IPS-NIHi11 (cell line): ENCODE data around the gene F8A1.
"Not testable (repeated sequence)": the region's sequence is repeated elsewhere in the genome, so short reads cannot be mapped to it uniquely, and the experiment has no call there.

Experiments
- DNase-seq: peaks from one replicate; pipeline ENCODE4 v3.0.0; 2012; ENCODE audit warnings: mixed read lengths, low spot score

The F8A1 gene

DNA sequence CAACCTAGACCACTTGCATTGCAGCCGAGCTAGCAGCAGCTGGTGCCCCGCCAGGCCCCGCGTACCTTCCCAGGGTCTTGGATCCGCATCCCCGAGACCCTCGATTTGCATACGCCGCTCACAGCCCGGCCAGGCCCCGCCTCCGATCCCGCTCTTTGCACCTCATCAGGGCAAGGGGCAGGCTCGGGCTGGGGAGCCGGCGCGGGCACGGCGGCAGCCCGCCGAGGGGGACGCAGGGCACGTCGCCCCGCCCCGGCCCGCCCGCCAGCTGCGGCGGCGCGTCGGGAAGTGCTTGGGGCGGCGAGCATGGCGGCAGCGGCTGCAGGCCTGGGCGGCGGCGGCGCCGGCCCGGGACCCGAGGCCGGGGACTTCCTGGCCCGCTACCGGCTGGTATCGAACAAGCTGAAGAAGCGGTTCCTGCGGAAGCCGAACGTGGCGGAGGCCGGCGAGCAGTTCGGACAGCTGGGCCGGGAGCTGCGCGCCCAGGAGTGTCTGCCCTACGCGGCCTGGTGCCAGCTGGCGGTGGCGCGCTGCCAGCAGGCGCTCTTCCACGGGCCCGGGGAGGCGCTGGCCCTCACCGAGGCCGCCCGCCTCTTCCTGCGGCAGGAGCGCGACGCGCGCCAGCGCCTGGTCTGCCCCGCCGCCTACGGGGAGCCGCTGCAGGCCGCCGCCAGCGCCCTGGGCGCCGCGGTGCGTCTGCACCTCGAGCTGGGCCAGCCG lies at the start of gene F8A1:
F8A1 (plus strand) TSS at position 287 of the 720 bp plus-strand sequence; CDS start at position 307, 20 bp downstream.
- not testable (repeated sequence) for DNase-seq

DNA sequence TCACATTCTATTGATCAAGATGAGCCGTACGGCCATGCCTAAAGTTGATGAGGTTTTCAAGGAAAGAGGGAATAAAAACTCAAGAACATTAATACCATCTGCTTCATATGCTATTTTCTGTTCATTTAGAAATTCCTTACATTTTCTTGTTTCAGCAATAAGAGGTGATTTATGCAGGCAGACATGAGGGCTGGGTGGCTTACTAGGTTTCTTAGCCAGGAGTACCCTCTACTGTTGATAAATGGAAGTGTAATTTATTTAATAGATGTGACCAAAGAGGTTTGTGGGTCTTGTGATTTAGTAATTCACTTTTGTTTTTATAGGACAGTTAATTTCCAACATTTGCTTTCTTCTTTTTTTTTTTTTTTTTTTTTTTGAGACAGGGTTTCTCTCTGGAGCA lies 45.3 kb upstream of the F8A1 start:
- DNase-seq = peak; percentile 22

DNA sequence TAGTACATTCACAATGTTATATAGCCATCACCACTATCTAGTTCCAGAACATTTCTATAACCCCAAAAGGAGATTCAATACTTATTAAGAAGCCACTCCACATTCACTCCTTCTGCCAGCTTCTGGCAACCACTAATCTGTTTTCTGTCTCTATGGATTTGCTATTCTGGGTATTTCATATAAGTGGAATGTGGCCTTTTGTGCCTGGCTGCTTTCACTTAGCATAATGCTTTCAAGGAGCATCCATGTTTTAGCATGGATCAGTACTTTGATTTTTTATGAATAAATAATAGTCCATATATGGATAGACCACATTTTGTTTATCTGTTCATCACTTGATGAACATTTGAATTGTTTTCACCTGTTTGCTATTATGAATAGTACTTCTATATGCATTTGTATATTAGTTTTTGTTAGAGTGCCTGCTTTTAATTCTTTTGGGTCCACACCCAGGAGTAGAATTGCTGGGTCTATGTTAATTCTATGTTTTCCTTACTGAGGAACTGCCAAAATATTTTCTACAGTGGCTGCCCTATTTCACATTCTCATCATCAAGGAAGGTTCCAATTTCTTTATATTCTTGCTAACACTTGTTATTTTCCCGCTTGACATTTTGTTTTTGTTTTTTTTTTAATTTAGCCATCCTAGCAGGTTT lies 35.1 kb upstream of the F8A1 start:
- no peak for DNase-seq

DNA sequence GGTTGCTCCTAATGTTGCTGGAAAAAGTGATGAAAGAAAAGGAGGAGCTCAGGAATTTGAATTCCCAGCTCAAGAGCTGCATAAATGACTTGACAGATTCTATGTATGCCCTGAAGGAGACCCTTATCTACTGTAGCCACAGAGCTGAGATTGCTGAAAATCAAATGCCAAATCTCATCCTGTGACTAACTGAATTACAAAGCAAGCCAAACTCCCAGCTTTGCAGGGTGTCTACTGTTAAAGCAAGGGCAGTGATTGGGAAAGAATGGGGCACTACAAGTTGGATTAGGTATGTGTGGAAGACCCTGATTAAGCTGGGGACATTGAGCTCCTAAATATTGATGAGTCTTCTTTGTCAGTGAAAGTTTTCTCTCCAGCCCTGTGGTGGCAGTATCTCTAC lies 30.9 kb upstream of the F8A1 start:
- no peak for DNase-seq

DNA sequence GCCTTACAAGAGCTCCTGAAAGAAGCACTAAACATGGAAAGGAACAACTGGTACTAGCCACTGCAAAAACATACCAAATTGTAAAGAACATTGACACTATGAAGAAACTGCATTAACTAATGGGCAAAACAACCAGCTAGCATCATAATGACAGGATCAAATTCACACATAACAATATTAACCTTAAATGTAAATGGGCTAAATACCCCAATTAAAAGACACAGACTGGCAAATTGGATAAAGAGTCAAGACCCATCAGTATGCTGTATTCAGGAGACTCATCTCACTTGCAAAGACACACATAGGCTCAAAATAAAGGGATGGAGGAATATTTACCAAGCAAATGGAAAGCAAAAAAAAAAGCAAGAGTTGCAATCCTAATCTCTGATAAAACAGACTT lies 17.6 kb upstream of the F8A1 start:
- DNase-seq = not testable (repeated sequence)

DNA sequence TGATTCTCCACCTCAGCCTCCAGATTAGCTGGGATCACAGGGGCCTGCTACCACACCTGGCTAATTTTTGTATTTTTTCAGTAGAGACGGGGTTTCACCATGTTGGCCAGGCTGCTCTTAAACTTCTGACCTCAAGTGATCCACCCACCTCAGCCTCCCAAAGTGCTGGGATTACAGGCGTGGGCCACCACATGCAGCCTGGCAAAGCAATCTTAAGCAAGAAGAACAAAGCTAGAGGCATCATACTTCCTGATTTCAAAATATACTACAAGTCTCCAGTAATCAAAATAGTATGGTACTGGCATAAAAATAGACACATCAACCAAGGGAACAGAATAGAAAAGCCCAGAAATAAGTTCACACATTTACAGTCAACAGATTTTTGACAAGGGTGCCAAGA lies 12.8 kb upstream of the F8A1 start:
- no peak for DNase-seq

DNA sequence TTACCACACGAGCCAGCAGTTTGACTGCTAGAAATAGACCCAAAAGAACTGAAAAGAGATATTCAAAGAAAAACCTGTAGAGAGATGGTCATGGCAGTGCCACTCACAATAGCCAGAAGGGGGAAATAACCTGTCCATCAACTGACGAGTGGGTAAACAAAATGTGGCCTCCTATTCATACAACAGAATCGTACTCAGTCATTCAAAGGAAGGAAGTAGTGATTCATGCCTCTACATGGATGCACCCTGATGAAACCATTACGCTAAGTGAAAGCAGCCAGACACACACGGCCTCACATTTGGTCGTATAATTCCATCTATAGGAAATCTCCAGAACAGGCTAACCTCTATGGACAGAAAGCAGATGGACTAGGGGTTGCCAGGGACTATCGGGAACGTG lies 2.1 kb upstream of the F8A1 start:
- not testable (repeated sequence) for DNase-seq

DNA sequence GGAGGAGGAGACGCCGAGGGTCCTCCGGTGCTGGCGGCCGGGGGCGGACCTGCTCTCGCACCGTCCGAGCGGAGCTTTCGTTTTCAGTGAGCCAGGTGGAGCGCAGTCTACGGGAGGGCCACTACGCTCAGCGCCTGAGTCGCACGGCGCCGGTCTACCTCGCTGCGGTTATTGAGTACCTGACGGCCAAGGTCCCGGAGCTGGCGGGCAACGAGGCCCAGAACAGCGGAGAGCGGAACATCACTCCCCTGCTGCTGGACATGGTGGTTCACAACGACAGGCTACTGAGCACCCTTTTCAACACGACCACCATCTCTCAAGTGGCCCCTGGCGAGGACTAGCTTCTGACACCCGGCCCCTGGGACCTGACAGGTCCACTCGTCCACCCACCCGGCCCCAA lies 1.1 kb upstream of the F8A1 start:
- DNase-seq = not testable (repeated sequence)

DNA sequence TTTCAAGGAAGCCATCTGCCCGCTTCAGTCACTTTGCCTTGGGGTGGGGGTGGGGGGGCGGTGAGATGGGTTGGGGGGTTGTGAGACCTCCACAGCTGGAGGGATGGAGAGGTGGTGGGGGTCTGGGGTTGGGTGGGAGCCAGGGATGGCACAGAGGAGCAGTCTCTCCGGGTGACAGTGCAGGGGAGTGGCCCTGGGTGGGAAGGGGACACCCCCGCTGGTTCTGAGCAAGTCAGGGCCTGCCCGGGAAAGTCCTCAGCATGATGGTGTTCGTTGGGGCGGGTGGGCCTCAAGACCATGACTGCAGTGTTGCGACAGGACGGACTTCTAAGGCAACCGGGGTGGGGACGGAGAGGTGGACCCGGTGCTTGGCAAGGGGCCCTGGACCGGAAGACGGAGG lies 606 bp upstream of the F8A1 start:
- not testable (repeated sequence) for DNase-seq

DNA sequence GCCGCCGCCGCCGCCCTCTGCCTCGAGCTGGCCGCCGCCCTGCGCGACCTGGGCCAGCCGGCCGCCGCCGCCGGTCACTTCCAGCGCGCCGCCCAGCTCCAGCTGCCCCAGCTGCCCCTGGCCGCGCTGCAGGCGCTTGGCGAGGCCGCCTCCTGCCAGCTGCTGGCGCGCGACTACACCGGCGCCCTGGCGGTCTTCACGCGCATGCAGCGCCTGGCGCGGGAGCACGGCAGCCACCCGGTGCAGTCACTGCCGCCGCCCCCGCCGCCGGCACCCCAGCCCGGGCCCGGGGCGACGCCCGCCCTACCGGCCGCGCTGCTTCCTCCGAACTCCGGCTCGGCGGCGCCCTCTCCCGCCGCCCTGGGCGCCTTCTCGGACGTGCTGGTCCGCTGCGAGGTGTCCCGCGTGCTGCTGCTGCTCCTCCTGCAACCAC lies 650 bp downstream of the F8A1 start:
- DNase-seq = not testable (repeated sequence)

DNA sequence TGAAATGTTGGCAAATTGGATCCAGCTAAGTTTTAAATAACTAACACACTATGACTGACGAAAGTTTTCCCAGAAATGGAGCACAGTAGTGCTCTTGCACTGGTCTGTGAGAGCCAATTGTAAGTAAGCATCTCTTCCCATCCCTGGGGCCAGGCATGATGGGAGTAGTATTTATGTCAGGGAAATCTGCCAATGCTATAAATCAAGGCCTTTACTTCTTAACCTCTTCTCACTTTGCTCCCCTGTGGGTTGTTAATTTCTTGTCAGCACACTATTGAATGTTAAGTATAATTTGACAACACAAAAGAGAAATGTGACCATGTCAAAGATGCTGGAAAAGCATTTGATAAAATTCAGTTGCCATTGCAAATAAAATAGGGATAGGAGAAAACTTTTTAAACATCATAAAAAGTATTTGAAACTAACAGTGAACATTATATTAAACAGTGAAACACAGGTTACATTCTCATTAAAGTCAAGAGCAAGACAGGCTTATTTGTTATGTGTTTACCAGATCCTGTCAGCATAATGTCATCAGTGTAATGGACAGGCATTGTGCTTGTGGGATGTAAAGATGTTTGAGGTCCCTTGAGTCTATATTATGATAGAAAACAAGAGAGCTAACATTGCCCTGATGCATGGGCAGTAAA lies 5.0 kb downstream of the F8A1 start:
- no peak for DNase-seq

DNA sequence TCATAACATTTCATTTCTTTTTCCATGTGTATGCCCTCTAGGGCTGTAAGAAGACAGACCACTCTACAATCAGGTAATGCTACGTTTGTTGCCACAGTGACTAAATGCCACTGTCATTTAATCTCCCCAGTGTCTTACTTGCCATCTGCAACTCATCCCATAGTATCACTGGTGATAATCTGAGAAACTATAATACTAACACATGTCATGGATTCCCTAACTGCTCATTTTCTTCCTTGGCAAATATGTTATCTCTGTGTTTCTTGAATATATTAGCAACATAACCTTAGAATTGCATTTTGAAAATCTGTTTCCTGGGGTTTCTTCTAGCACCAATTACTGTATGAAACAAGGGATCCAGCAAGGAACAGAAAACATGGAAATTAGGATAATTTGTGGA lies 6.1 kb downstream of the F8A1 start:
- DNase-seq = no peak

DNA sequence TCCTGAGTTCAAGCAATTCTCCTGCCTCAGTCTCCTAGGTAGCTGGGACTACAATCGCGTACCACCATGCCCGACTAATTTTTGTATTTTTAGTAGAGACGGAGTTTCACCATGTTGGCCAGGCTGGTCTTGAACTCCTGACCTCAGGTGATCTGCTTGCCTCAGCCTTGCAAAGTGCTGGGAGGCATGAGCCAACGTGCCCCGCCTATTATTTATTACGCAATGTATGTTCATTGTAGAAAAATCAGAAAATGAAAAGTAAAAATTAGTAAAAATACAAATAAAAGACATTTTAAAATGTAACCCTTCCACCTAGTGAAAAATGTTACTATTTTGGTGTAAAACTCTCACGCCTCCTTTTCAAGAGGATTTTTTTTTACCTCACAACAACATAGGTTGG lies 14.2 kb downstream of the F8A1 start:
- DNase-seq = no peak

DNA sequence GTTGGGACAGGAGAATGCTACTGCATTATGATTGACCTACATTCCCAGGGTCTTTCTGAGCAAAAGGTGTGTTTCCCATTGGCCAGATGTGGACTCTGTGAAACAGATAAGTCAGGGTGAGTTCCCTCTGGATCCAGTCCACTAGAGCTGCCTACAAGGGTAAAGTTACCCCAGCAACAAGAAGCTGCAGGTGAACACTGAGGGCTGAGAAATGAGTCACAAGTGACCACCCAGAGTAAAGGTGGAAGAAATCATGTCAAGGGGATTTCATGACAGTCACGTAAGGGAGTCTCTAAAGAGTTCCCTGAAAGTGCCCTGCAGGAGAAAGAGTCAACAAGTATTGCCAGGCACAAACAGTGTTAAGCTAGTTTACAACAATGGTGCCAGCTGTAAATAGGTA lies 16.3 kb downstream of the F8A1 start:
- no peak for DNase-seq

DNA sequence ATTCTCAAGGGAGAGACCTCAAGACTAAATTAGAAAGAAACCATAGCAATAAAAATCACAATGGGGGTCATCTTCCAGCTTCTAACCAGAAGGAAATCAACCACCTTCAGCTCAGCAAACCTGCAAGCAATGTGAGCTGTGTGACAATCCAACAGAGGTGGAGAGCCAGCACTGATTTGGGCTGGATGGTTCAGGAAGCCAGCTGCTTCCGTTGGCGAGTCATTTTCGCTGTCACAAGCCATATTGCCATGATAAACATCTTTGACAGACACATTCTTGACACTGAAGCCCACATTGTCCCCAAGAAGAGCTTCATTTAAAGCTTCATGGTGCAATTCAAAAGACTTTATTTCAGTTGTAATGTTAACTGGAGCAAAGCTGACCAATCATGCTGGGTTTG lies 22.7 kb downstream of the F8A1 start:
- DNase-seq = no peak

DNA sequence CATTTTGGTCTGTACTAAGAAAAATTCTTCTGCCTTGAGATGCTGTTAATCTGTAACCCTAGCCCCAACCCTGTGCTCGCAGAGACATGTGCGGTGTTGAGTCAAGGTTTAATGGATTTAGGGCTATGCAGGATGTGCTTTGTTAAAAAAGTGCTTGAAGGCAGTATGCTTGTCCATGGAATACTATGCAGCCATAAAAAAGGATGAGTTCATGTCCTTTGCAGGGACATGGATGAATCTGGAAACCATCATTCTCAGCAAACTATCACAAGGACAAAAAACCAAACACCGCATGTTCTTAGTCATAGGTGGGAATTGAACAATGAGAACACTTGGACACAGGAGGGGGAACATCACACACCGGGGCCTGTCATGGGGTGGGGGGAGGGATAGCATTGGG lies 23.9 kb downstream of the F8A1 start:
- DNase-seq = not testable (repeated sequence)

DNA sequence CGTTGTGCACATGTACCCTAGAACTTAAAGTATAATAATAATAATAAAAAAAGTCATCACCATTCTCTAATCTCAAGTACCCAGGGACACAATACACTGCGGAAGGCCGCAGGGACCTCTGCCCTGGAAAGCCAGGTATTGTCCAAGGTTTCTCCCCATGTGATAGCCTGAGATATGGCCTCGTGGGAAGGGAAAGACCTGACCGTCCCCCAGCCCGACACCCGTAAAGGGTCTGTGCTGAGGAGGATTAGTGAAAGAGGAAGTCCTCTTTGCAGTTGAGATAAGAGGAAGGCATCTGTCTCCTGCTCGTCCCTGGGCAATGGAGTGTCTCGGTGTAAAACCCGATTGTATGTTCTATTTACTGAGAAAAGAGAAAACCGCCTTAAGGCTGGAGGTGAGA lies 24.4 kb downstream of the F8A1 start:
- not testable (repeated sequence) for DNase-seq

DNA sequence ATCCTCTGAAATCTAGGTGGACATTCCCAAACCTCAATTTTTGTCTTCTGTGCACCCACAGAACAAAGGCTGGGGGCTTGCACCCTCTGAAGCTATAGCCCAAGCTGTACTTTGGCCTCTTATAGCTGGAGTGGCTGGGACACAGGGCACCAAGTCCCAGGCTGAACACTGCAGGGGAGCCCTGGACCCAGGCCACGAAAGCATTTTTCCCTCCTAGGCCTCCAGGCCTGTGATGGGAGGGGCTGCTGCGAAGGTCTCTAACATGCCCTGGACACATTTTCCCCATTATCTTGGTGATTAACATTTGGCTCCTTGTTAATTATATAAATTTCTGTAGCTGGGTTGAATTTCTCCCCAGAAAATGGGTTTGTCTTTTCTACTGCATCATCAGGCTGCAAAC lies 27.9 kb downstream of the F8A1 start:
- DNase-seq = no peak

DNA sequence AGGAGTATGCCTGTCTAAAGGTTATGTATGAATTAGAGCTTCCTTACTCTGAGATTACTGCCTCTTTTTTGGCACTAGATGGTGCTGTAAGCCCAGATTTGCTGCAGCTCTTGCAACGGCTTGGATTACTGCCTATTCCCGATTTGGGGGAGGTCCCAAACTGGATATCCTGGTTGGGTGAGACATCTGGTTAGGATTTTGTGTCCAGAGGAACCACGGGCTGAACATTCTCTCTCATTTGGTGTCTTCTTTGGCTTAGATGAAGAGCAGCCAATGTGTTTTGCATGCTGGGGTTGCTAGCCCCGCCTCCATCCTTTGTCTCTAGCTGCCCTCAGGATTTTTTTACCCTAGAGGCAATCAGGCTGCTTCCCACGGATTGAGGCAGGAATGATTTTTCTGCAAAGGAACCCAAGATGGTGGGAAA lies 31.9 kb downstream of the F8A1 start:
- DNase-seq = peak; percentile 51

DNA sequence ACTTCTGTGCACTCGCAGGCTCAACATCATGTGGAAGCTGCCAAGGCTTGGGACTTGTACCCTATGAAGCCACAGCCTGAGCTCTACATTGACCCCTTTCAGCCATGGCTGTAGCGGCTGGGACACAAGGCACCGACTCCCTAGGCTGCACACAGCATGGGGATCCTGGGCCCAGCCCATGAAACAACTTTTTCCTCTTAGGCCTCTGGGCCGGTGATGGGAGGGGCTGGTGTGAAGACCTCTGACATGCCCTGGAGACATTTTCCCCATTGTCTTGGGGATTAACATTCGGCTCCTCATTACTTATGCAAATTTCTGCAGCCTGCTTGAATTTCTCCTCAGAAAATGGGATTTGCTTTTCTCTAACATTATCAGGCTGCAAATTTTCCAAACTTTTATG lies 38.6 kb downstream of the F8A1 start:
- not testable (repeated sequence) for DNase-seq
